CD4-positive, alpha-beta T cell treated with Interleukin-15 for 1 hour (primary cell): ENCODE results near the gene TMEM252.

Experiments used
- DNase-seq: peaks from one replicate; pipeline ENCODE4 v3.0.0-alpha.2; 2020

TMEM252 gene

GRCh38 chr9:68496356-68496755 lies 44.3 kb downstream of the TMEM252 start:
- no peak for DNase-seq

- DNase-seq = no peak
Measured at GRCh38 chr9:68495247-68495646, 45.4 kb downstream of the TMEM252 start.

- DNase-seq = no peak
Measured at GRCh38 chr9:68493958-68494577, 46.6 kb downstream of the TMEM252 start.

GRCh38 chr9:68493541-68493940 lies 47.1 kb downstream of the TMEM252 start:
- DNase-seq = no peak

- no peak for DNase-seq
Measured at GRCh38 chr9:68492806-68493205, 47.9 kb downstream of the TMEM252 start.

GRCh38 chr9:68489646-68490045 lies 51.0 kb downstream of the TMEM252 start:
- DNase-seq = no peak

- no peak for DNase-seq
Measured at GRCh38 chr9:68488126-68488525, 52.6 kb downstream of the TMEM252 start.
